Endothelial cell of umbilical vein (primary cell): Measurements from ENCODE around the gene RGS1. TPM values are rescaled to one million over a fixed set of nuclear protein-coding genes. Genes with fewer than 3 reads are reported as not detected.

Experiments used
- BruUV-seq: library from RNA; stranded (reverse); fragments of 400-500 nt; replicated peaks from 2 replicates; lab custom pipeline; 2021; lab: Mats Ljungman, UMichigan
- CTCF ChIA-PET: fragments of 300-600, 350-600 bp; sonication (Branson Sonifier 250); formaldehyde crosslinking; loops from one replicate; lab custom pipeline; 2021; ENCODE audit warnings: antibody characterized with exemption, inconsistent platforms; lab: Charles Lee
- POLR2A ChIA-PET: fragments of 300-600, 350-600 bp; sonication (Branson Sonifier 250); formaldehyde crosslinking; loops from one replicate; lab custom pipeline; 2021; ENCODE audit warnings: antibody characterized with exemption, inconsistent platforms; lab: Charles Lee
- DNase-seq: peaks from one replicate; pipeline ENCODE4 v3.0.0-alpha.2; 2011; ENCODE audit warnings: low read depth, low spot score
- FAIRE-seq: peaks from 2 replicates; lab custom pipeline; 2011; peaks lifted over from hg19 to GRCh38; lab: Jason Lieb, UNC
- H2AFZ ChIP-seq: 2 replicates; pipeline ENCODE4 v1.6.0; 2012; ENCODE audit warnings: low read depth, low read length, control low read depth, inconsistent platforms
- H3K27ac ChIP-seq: 2 replicates; pipeline ENCODE4 v1.5.1; 2011; ENCODE audit warnings: low read depth, mild to moderate bottlenecking, control low read depth, low read length, moderate library complexity; ENCODE audit not compliant: insufficient read depth
- H3K27me3 ChIP-seq, 2 experiments: 2 replicates each; pipeline versions ENCODE4 v1.6.0 to v1.6.1; 2011; ENCODE audit warnings: low read length in 2 of 2, mixed read lengths in 1 of 2; ENCODE audit not compliant: control insufficient read depth in 2 of 2, insufficient read depth in 2 of 2
- H3K36me3 ChIP-seq, 2 experiments: 2 replicates in 1 of 2; 3 replicates in 1 of 2; pipeline ENCODE4 v1.5.1; 2011; ENCODE audit warnings: low read length in 2 of 2, mild to moderate bottlenecking in 1 of 2, moderate library complexity in 1 of 2; ENCODE audit not compliant: control insufficient read depth in 2 of 2, insufficient read depth in 2 of 2; ENCODE audit errors: extremely low read depth in 1 of 2
- H3K4me1 ChIP-seq: 3 replicates; pipeline ENCODE4 v1.5.1; 2011; ENCODE audit warnings: mild to moderate bottlenecking, low read length; ENCODE audit not compliant: control insufficient read depth, insufficient read depth; ENCODE audit errors: extremely low read depth
- H3K4me2 ChIP-seq: 2 replicates; pipeline ENCODE4 v1.6.1; 2011; ENCODE audit warnings: low read length, control low read depth, mixed read lengths; ENCODE audit not compliant: insufficient read depth
- H3K4me3 ChIP-seq, 3 experiments: fragments of 200-600 bp in 1 of 3; sonication (generic), shearing (Covaris generic) in 1 of 3; replicated peaks in 1 of 3; 2 replicates each; pipeline ENCODE4 v1.5.1; 2011 to 2016; ENCODE audit warnings: control low read depth in 3 of 3, low read length in 3 of 3, mild to moderate bottlenecking in 2 of 3, inconsistent platforms in 1 of 3, low read depth in 1 of 3, moderate library complexity in 1 of 3; ENCODE audit not compliant: insufficient read depth in 1 of 3
- H3K79me2 ChIP-seq: 2 replicates; pipeline ENCODE4 v1.6.0; 2012; ENCODE audit warnings: low read length, inconsistent platforms; ENCODE audit not compliant: control insufficient read depth, insufficient read depth
- H3K9ac ChIP-seq: replicated peaks from 2 replicates; pipeline ENCODE3; 2011; ENCODE audit warnings: low read length, control low read depth; ENCODE audit not compliant: insufficient read depth; ENCODE audit errors: extremely low read depth
- H3K9me1 ChIP-seq: replicated peaks from 3 replicates; pipeline ENCODE4 v1.6.0; 2011; ENCODE audit warnings: mild to moderate bottlenecking, low read length; ENCODE audit not compliant: control insufficient read depth, insufficient read depth; ENCODE audit errors: extremely low read depth
- H3K9me3 ChIP-seq: replicated peaks from 2 replicates; pipeline ENCODE4 v1.5.1; 2012; ENCODE audit warnings: low read length, inconsistent platforms; ENCODE audit not compliant: control insufficient read depth, insufficient read depth
- H4K20me1 ChIP-seq: replicated peaks from 2 replicates; pipeline ENCODE3; 2011; ENCODE audit warnings: mild to moderate bottlenecking, low read length; ENCODE audit not compliant: control insufficient read depth, insufficient read depth; ENCODE audit errors: extremely low read depth
- CTCF ChIP-seq, 2 donors: IDR thresholded peaks; 1 replicate in 1 of 2; 2 replicates in 1 of 2; pipeline ENCODE4 v1.5.1; 2011; ENCODE audit warnings: low read length in 2 of 2, mild to moderate bottlenecking in 2 of 2, moderate library complexity in 2 of 2, control low read depth in 1 of 2, inconsistent platforms in 1 of 2, low read depth in 1 of 2; ENCODE audit not compliant: insufficient read depth in 1 of 2; ENCODE audit errors: extremely low read depth in 1 of 2
- EZH2 ChIP-seq: IDR thresholded peaks from 2 replicates; pipeline ENCODE4 v1.6.1; 2012; ENCODE audit warnings: borderline replicate concordance, low read depth, mild to moderate bottlenecking, moderate library complexity, low read length, inconsistent platforms; ENCODE audit not compliant: severe bottlenecking
- FOS ChIP-seq: IDR thresholded peaks from 2 replicates; pipeline ENCODE4 v1.6.1; 2011; ENCODE audit warnings: mild to moderate bottlenecking, low read length, moderate library complexity, borderline replicate concordance; ENCODE audit not compliant: insufficient read depth
- GATA2 ChIP-seq: IDR thresholded peaks from 2 replicates; pipeline ENCODE4 v1.7.0; 2011; ENCODE audit warnings: low read depth, mild to moderate bottlenecking, moderate library complexity, mixed read lengths, low read length; ENCODE audit not compliant: insufficient read length, insufficient read depth
- JUN ChIP-seq: IDR thresholded peaks from 2 replicates; pipeline ENCODE4 v1.6.1; 2011; ENCODE audit warnings: borderline replicate concordance, low read depth; ENCODE audit not compliant: insufficient read length, insufficient read depth
- MYC ChIP-seq: IDR thresholded peaks from one replicate; pipeline ENCODE4 v1.6.1; 2011; ENCODE audit warnings: mild to moderate bottlenecking, low read depth, low read length
- POLR2A ChIP-seq: IDR thresholded peaks from 2 replicates; pipeline ENCODE4 v1.6.1; 2012; ENCODE audit warnings: low read depth, mild to moderate bottlenecking, control low read depth, low read length
- POLR2AphosphoS5 ChIP-seq: IDR thresholded peaks from 2 replicates; pipeline ENCODE4 v1.6.1; 2012; ENCODE audit warnings: low read depth, mild to moderate bottlenecking, control low read depth, low read length, moderate library complexity; ENCODE audit not compliant: insufficient read depth
- dilution Hi-C: fragments of 300-500 bp; cut with MboI; formaldehyde crosslinking; loops from one replicate; pipeline ENCODE4 v1.15.0; 2019; ENCODE audit warnings: low sequenced_read_pairs; ENCODE audit not compliant: extremely low pct_ligation_motif_present
- intact Hi-C: fragments of 100-400 bp; cut with micrococcal nuclease; formaldehyde crosslinking; loops from one replicate; pipeline ENCODE4 v1.10.0; 2022
- polyA plus RNA-seq, 4 experiments: library from polyadenylated mRNA; depleted of rRNA in 3 of 4; stranded (reverse) in 3 of 4; unstranded in 1 of 4; fragments of >200 nt; gene quantifications; 2 replicates each; pipeline versions ENCODE4 v1.2.1 to v1.2.3, GENCODE V29; 2011 to 2012; ENCODE audit warnings: missing spikeins in 1 of 4
- total RNA-seq: library from RNA; stranded (reverse); gene quantifications from 2 replicates; pipeline ENCODE4 v1.2.3, GENCODE V29; 2021
- TF ChIP-seq, protein P1 (sequence below): IDR thresholded peaks from 2 replicates; pipeline ENCODE4 v1.6.1; 2011; ENCODE audit not compliant: insufficient read depth, insufficient read length

Gene RGS1
- total and polyA plus RNA-seq, 2 donors (not counting 3 experiments of a cell fraction or from before 2014, with no cell fraction given): not detected

DNA sequence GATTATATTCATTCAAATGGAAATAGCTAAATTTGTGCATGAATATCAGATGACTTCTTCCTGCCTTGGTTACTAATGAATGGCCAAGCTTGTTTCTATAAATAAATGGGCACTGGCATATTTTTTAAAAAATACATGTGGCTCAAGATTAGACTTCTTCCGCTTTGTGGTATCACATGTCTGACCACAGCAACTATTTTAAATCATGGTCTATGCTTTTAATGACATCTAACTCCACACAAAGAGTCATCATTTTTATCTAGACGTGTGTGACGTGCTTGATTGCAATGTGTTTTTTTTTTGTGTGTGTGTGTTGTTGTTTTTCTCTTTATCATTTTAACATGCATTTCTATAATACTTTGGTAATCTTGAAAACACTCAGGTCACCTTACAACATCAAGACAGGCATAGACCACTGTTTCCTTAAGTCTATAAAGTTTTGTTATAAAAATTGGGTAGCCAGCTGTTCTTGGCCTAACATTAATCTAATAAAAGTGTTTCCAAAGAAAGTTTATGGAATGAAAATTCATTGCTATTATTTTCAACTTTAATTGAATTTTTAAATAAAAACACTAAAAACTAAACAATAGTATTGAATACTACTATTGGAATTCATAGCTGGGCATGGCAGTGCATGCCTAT, 29.5 kb downstream of the RGS1 start:
- DNase-seq (no peak), FAIRE-seq (no peak)
- CTCF ChIA-PET: interaction anchor here (0.7 to 1.0 kb wide), 2 partner anchors 127 to 131 kb away, joined by 3 to 4 read pairs; no protein-coding TSS in a partner anchor
- H3K9ac ChIP-seq: no peak overlapping the region
- no peak overlapping the region for H3K4me3 ChIP-seq
- H3K9me3 ChIP-seq: no peaks in the 10 kb centered on the region
- no peak overlapping the region for H3K4me2 ChIP-seq
- intact Hi-C loops (no loop called here), dilution Hi-C loops (no loop called here)
- H2AFZ ChIP-seq: no peak overlapping the region
- no peaks in the 10 kb centered on the region for H3K79me2 ChIP-seq
- peaks cover 3% of the 10 kb centered on the region for H3K4me1 ChIP-seq
- BruUV-seq: no TSS peak
- H4K20me1 ChIP-seq: no peaks in the 10 kb centered on the region
- H3K27me3 ChIP-seq: no peaks in the 10 kb centered on the region
- H3K27ac ChIP-seq: no peak overlapping the region
- no peaks in the 10 kb centered on the region for H3K9me1 ChIP-seq
- TF ChIP-seq MYC (no peak), GATA2 (no peak), POLR2A (no peak), POLR2AphosphoS5 (no peak), JUN (no peak), CTCF (IDR thresholded peaks at IDR 0.05; ENCODE audit: extremely low read depth in 1 of 2, insufficient read depth in 1 of 2, low read depth in 1 of 2, low read length in 2 of 2) (no peak), FOS (no peak), EZH2 (no peak)
- TF ChIP-seq, protein P1, sequence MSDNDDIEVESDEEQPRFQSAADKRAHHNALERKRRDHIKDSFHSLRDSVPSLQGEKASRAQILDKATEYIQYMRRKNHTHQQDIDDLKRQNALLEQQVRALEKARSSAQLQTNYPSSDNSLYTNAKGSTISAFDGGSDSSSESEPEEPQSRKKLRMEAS: no peak
- POLR2A ChIA-PET: no interaction called here
- no peaks in the 10 kb centered on the region for H3K36me3 ChIP-seq
